Glutamatergic neuron (in vitro differentiated cells): ENCODE data around the gene CTH. TPM values are rescaled to one million over a fixed set of nuclear protein-coding genes. Genes with fewer than 3 reads are reported as not detected.

Source experiments
- DNase-seq: peaks from one replicate; pipeline ENCODE4 v3.0.0; 2022
- H3K27ac Mint-ChIP-seq: one replicate; pipeline ENCODE4 v1.8.0; 2020; ENCODE audit warnings: mild to moderate bottlenecking, mixed read lengths, inconsistent platforms; ENCODE audit not compliant: unreplicated experiment
- H3K27me3 Mint-ChIP-seq: one replicate; pipeline ENCODE4 v1.8.0; 2020; ENCODE audit warnings: mild to moderate bottlenecking, moderate library complexity, mixed read lengths, inconsistent platforms; ENCODE audit not compliant: unreplicated experiment
- H3K36me3 Mint-ChIP-seq: one replicate; pipeline ENCODE4 v1.8.0; 2020; ENCODE audit warnings: mild to moderate bottlenecking, mixed read lengths, inconsistent platforms; ENCODE audit not compliant: unreplicated experiment
- H3K4me1 Mint-ChIP-seq: one replicate; pipeline ENCODE4 v1.8.0; 2020; ENCODE audit warnings: mild to moderate bottlenecking, low read depth, mixed read lengths, inconsistent platforms; ENCODE audit not compliant: unreplicated experiment
- H3K4me3 Mint-ChIP-seq: one replicate; pipeline ENCODE4 v1.8.0; 2020; ENCODE audit warnings: mild to moderate bottlenecking, mixed read lengths, inconsistent platforms; ENCODE audit not compliant: unreplicated experiment
- H3K9me3 Mint-ChIP-seq: one replicate; pipeline ENCODE4 v1.8.0; 2020; ENCODE audit warnings: mild to moderate bottlenecking, moderate library complexity, mixed read lengths, inconsistent platforms; ENCODE audit not compliant: unreplicated experiment
- total RNA-seq: library from RNA; stranded (reverse); fragmentation: NEBNext Ultra II Directional; extraction: Animal tissue kit (Norgen Biotek cat#: 25700); gene quantifications from one replicate; pipeline ENCODE4 v1.2.1, GENCODE V29; 2021; ENCODE audit not compliant: unreplicated experiment
- TF ChIP-seq, protein P1 (sequence below): fragments of 200-600 bp; sonication (generic); IDR thresholded peaks from one replicate; pipeline ENCODE4 v1.5.0; 2021; ENCODE audit not compliant: partially characterized antibody, unreplicated experiment

CTH gene
- total RNA-seq, 1 donor from 2014 or later: 7.3 TPM

DNA sequence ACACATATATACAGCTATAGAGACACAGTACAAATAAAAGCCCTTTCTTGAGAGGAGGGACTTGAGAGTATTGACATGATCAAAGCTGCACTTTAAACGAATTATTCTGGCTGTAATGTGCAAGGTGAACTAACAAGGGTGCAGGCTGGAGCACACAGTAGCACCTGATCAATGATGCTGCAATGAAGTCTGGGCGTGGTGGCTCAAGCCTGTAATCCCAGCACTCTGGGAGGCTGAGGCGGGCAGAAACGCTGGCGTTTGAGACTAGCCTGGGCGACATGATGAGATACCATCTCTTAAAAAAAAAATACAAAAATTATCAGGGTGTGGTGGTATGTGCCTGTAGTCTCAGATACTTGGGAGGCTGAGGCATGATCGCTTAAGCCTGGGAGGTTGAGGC is 14.1 kb upstream of the CTH start:
- peaks cover 8% of the 10 kb centered on the region for H3K4me1 Mint-ChIP-seq
- TF ChIP-seq, protein P1, sequence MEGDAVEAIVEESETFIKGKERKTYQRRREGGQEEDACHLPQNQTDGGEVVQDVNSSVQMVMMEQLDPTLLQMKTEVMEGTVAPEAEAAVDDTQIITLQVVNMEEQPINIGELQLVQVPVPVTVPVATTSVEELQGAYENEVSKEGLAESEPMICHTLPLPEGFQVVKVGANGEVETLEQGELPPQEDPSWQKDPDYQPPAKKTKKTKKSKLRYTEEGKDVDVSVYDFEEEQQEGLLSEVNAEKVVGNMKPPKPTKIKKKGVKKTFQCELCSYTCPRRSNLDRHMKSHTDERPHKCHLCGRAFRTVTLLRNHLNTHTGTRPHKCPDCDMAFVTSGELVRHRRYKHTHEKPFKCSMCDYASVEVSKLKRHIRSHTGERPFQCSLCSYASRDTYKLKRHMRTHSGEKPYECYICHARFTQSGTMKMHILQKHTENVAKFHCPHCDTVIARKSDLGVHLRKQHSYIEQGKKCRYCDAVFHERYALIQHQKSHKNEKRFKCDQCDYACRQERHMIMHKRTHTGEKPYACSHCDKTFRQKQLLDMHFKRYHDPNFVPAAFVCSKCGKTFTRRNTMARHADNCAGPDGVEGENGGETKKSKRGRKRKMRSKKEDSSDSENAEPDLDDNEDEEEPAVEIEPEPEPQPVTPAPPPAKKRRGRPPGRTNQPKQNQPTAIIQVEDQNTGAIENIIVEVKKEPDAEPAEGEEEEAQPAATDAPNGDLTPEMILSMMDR: no peak
- H3K9me3 Mint-ChIP-seq: peaks cover 2% of the 10 kb centered on the region
- no peak overlapping the region for H3K27ac Mint-ChIP-seq
- DNase-seq: no peak
- no peaks in the 10 kb centered on the region for H3K36me3 Mint-ChIP-seq
- H3K27me3 Mint-ChIP-seq: peaks cover 4% of the 10 kb centered on the region
- no peak overlapping the region for H3K4me3 Mint-ChIP-seq

DNA sequence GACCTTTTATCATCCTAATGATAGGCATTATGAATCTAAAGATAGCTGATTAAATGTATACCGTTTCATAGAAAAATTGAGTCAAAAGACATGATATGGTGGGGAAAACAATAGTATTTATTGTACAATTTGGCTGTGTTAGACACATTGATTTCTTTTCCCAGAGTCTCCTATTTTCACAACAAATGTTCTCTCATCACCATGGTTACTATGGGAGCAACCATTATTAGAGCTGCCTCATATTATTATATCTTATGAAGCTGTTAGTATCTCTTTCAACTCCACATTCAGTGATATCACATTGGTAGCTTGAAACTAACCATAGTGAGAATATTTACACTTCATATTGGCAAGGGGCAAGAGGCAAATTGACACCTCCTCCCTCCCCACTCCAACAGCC is 10.7 kb upstream of the CTH start:
- no peaks in the 10 kb centered on the region for H3K9me3 Mint-ChIP-seq
- no peaks in the 10 kb centered on the region for H3K36me3 Mint-ChIP-seq
- H3K4me3 Mint-ChIP-seq: no peak overlapping the region
- H3K4me1 Mint-ChIP-seq: peaks cover 8% of the 10 kb centered on the region
- no peak for DNase-seq
- TF ChIP-seq, protein P1: no peak
- H3K27me3 Mint-ChIP-seq: peaks cover 6% of the 10 kb centered on the region
- no peak overlapping the region for H3K27ac Mint-ChIP-seq

DNA sequence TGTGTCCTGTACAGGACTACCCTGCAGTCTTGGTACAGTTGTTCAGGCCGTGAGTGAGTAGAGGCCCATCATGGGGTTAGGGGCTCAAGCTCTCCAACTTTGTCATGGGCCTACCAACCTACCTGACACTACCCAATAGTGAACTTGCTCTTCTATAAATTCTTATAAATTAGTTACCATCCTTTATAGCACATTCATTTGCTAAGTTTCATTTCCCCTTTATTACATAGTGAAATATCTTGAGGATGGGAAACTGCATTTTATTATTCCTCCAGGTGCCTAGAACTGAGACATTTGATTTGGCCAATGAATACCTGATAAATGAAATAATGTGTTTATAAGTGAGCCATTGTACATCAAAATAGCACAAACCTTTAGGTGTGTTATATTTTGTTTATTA is 9.1 kb upstream of the CTH start:
- H3K9me3 Mint-ChIP-seq: no peaks in the 10 kb centered on the region
- H3K27ac Mint-ChIP-seq: no peak overlapping the region
- TF ChIP-seq, protein P1: no peak
- H3K27me3 Mint-ChIP-seq: peaks cover 5% of the 10 kb centered on the region
- no peak for DNase-seq
- H3K4me3 Mint-ChIP-seq: no peak overlapping the region
- peaks cover 8% of the 10 kb centered on the region for H3K4me1 Mint-ChIP-seq
- no peaks in the 10 kb centered on the region for H3K36me3 Mint-ChIP-seq

DNA sequence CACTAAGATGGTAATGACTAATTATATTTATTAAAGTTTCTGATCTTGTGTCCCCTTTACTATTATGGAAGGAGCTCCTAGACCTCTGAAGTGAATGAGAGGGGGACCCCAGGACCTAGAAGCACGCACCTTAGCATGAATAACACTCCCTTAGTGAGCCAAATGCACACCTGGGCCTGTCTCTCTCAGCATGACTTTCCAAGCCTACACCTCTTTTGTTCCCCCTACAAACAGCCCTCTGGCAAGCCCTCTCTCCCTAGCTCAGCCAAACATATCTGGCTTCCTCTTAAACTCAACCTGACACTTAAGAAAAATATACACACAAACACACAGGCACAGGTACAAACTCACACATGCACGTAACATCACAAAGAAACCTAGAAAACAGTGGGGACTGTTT is 7.3 kb upstream of the CTH start:
- Mint-ChIP-seq H3K4me1 (peaks cover 8% of the 10 kb centered on the region), H3K9me3 (no peaks in the 10 kb centered on the region), H3K4me3 (no peak overlapping the region), H3K36me3 (no peaks in the 10 kb centered on the region), H3K27ac (no peak overlapping the region), H3K27me3 (peaks cover 2% of the 10 kb centered on the region)
- TF ChIP-seq, protein P1: no peak
- no peak for DNase-seq

DNA sequence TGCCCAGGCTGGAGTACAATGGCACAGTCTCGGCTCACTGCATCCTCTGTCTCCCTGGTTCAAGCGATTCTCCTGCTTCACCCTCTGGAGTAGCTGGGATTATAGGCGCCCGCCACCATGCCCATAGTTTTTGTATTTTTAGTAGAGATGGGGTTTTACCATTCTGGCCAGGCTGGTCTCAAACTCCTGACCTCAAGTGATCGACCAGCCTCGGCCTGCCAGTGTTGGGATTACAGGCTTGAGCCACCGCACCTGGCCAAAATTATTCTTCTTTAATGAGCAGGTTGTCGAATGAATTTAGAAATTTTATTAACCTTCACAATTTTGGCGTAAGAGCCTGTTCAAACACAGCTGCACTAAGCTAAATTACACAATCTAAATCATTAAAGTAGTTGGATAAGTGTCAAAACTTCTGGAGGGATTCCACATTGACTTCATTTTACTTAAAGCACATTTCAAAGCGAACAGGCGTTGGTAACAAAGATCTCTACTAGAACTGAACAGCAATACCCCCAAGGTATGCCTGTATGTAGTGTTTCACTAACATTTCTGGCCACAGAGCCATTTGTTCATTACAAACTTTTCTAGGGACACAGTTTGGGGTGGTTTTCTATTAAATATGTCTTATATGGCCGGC is 5.2 kb upstream of the CTH start:
- H3K27ac Mint-ChIP-seq: no peak overlapping the region
- TF ChIP-seq, protein P1: no peak
- H3K4me1 Mint-ChIP-seq: no peaks in the 10 kb centered on the region
- no peaks in the 10 kb centered on the region for H3K9me3 Mint-ChIP-seq
- no peak overlapping the region for H3K4me3 Mint-ChIP-seq
- H3K36me3 Mint-ChIP-seq: no peaks in the 10 kb centered on the region
- peaks cover 2% of the 10 kb centered on the region for H3K27me3 Mint-ChIP-seq
- DNase-seq: no peak
